GM23248 (cell line): Measurements from ENCODE around the gene HECTD1. TPM values are rescaled to one million over a fixed set of nuclear protein-coding genes. Genes with fewer than 3 reads are reported as not detected.

Source experiments
- DNase-seq: peaks from one replicate; pipeline ENCODE4 v3.0.0-alpha.2; 2015
- H2AFZ ChIP-seq: fragments of 200-600 bp; sonication (generic); 2 replicates; pipeline ENCODE4 v1.6.1; 2016; ENCODE audit warnings: antibody characterized with exemption
- H3F3A ChIP-seq: fragments of 200-600 bp; sonication (generic); 2 replicates; pipeline ENCODE4 v1.6.1; 2016; ENCODE audit warnings: mild to moderate bottlenecking, antibody characterized with exemption, mixed run types; ENCODE audit not compliant: insufficient read depth
- H3K27ac ChIP-seq: fragments of 200-600 bp; sonication (generic); 2 replicates; pipeline ENCODE4 v1.5.1; 2016; ENCODE audit warnings: mild to moderate bottlenecking
- H3K27me3 ChIP-seq: fragments of 200-600 bp; sonication (generic); replicated peaks from 2 replicates; pipeline ENCODE4 v1.6.1; 2016; ENCODE audit warnings: mild to moderate bottlenecking; ENCODE audit not compliant: insufficient read depth
- H3K36me3 ChIP-seq: fragments of 200-600 bp; sonication (generic); 2 replicates; pipeline ENCODE4 v1.6.1; 2016; ENCODE audit warnings: low read depth, mild to moderate bottlenecking
- H3K4me1 ChIP-seq: fragments of 200-600 bp; sonication (generic); 2 replicates; pipeline ENCODE4 v1.6.1; 2016; ENCODE audit warnings: mild to moderate bottlenecking; ENCODE audit not compliant: insufficient read depth
- H3K4me2 ChIP-seq: fragments of 200-600 bp; sonication (generic); one replicate; pipeline ENCODE4 v1.6.1; 2016; ENCODE audit warnings: mild to moderate bottlenecking; ENCODE audit not compliant: unreplicated experiment
- H3K4me3 ChIP-seq: fragments of 200-600 bp; sonication (generic); 2 replicates; pipeline ENCODE4 v1.5.1; 2016; ENCODE audit warnings: mild to moderate bottlenecking
- H3K79me2 ChIP-seq: fragments of 200-600 bp; sonication (generic); 2 replicates; pipeline ENCODE4 v1.6.1; 2016; ENCODE audit warnings: mild to moderate bottlenecking; ENCODE audit not compliant: insufficient read depth
- H3K9ac ChIP-seq: fragments of 200-600 bp; sonication (generic); 2 replicates; pipeline ENCODE4 v1.6.1; 2016; ENCODE audit warnings: mild to moderate bottlenecking
- H3K9me2 ChIP-seq: fragments of 200-600 bp; sonication (generic); 2 replicates; pipeline ENCODE4 v1.6.1; 2016; ENCODE audit warnings: mixed run types, mild to moderate bottlenecking, moderate library complexity; ENCODE audit not compliant: insufficient read depth
- H3K9me3 ChIP-seq: fragments of 200-600 bp; sonication (generic); one replicate; pipeline ENCODE4 v1.6.1; 2017; ENCODE audit warnings: low read depth
- H4K20me1 ChIP-seq: fragments of 200-600 bp; sonication (generic); 2 replicates; pipeline ENCODE4 v1.6.0; 2016; ENCODE audit not compliant: insufficient read depth
- EZH2 ChIP-seq: fragments of 200-600 bp; sonication (generic); IDR thresholded peaks from 2 replicates; pipeline ENCODE4 v1.6.1; 2018; ENCODE audit warnings: antibody characterized with exemption, mild to moderate bottlenecking; ENCODE audit not compliant: insufficient read depth, poor library complexity, severe bottlenecking
- EZH2phosphoT487 ChIP-seq: fragments of 200-600 bp; sonication (generic); IDR thresholded peaks from 2 replicates; pipeline ENCODE4 v1.6.1; 2018; ENCODE audit warnings: antibody characterized with exemption, moderate library complexity, mild to moderate bottlenecking, low read depth; ENCODE audit not compliant: insufficient read depth
- WGBS, 2 experiments: methylation state at CpG; one replicate each; pipeline ENCODE4 v1.1.6; 2015 to 2017; ENCODE audit warnings: low lambda C conversion rate in 2 of 2, low coverage in 1 of 2; ENCODE audit errors: missing lambda C conversion rate in 2 of 2; 5-methylcytosine and 5-hydroxymethylcytosine counted together
- in situ Hi-C: fragments of 300-500 bp; cut with MboI; formaldehyde crosslinking; loops from 2 replicates; pipeline ENCODE4 v1.15.0; 2020
- polyA plus RNA-seq: library from polyadenylated mRNA; unstranded; fragments of >200 nt; fragmentation: Nextera tagmentation; extraction: Ambion mirVana; gene quantifications from 2 replicates; pipeline ENCODE4 v1.2.1, GENCODE V29; 2016
- total RNA-seq: library from RNA; depleted of rRNA; stranded (reverse); fragments of >200 nt; shearing (Covaris generic); gene quantifications from 2 replicates; pipeline ENCODE4 v1.2.3, GENCODE V29; 2014

HECTD1 gene
- total and polyA plus RNA-seq, 2 experiments from 2014 or later = 44.5 to 145 TPM

DNA sequence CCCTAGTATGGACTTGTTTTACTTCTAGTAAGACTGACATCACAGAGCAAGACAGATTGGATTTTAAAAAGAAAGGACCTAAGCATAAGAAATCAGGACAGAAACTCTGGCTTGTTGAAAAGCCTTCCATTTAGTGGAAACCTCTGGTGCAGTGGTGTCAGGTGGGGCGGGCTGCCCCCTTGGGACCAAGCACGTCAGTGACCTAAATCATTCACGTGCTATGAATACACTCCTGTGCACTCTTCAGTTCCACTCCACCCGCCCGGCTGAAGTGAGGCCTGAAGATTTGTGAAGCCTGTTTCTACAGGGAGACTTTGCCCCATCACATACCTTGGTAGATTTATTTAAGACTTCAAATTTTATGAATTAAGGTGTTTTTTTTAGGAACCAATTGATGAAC lies 123.2 kb downstream of the HECTD1 start:
- H3F3A ChIP-seq = no peaks in the 10 kb centered on the region
- no peak overlapping the region for H3K4me3 ChIP-seq
- H3K79me2 ChIP-seq = no peaks in the 10 kb centered on the region
- in situ Hi-C loops = no loop called here
- H3K4me1 ChIP-seq = no peaks in the 10 kb centered on the region
- H3K9me2 ChIP-seq = no peaks in the 10 kb centered on the region
- no peaks in the 10 kb centered on the region for H3K36me3 ChIP-seq
- no peaks in the 10 kb centered on the region for H4K20me1 ChIP-seq
- no peak overlapping the region for H2AFZ ChIP-seq
- H3K27me3 ChIP-seq = no peaks in the 10 kb centered on the region
- 89% methylated on average over 5 of the region's 5 CpGs for WGBS, 2 experiments
- DNase-seq = no peak
- no peak overlapping the region for H3K27ac ChIP-seq
- no peak overlapping the region for H3K9ac ChIP-seq
- no peak for TF ChIP-seq EZH2phosphoT487
- no peak for TF ChIP-seq EZH2
- H3K4me2 ChIP-seq = no peak overlapping the region
- no peaks in the 10 kb centered on the region for H3K9me3 ChIP-seq

DNA sequence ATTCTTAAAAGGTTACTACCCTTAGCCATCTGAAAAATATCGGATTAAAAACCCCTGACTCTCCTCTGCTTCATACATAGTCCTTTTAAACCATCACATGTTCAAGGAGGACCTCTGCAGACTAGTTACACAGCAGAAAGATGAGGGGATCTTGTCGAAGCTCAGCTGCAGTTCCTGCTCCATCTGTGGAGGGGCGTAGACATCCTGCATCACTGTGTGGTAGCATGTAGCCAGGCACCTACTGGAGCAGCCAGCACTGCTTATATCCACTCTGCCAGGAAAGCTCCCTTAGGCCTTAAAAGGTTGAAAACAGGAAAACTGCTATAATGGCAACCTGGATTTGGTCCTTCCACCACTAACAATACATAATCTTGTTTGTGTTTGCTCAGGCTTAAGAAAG lies 123.8 kb downstream of the HECTD1 start:
- H3K79me2 ChIP-seq = no peaks in the 10 kb centered on the region
- in situ Hi-C loops = no loop called here
- no peaks in the 10 kb centered on the region for H3K36me3 ChIP-seq
- no peaks in the 10 kb centered on the region for H3K9me3 ChIP-seq
- no peak for DNase-seq
- no peak overlapping the region for H2AFZ ChIP-seq
- H3K9ac ChIP-seq = no peak overlapping the region
- no peak overlapping the region for H3K27ac ChIP-seq
- WGBS, 2 experiments = 92 to 94% methylated on average over 3 of the region's 3 CpGs
- TF ChIP-seq EZH2phosphoT487 (no peak), EZH2 (no peak)
- H3F3A ChIP-seq = no peaks in the 10 kb centered on the region
- no peaks in the 10 kb centered on the region for H4K20me1 ChIP-seq
- H3K9me2 ChIP-seq = no peaks in the 10 kb centered on the region
- no peak overlapping the region for H3K4me3 ChIP-seq
- no peaks in the 10 kb centered on the region for H3K27me3 ChIP-seq
- peaks cover 4% of the 10 kb centered on the region; the same call in 1 of the 2 replicates for H3K4me1 ChIP-seq
- H3K4me2 ChIP-seq = no peak overlapping the region

DNA sequence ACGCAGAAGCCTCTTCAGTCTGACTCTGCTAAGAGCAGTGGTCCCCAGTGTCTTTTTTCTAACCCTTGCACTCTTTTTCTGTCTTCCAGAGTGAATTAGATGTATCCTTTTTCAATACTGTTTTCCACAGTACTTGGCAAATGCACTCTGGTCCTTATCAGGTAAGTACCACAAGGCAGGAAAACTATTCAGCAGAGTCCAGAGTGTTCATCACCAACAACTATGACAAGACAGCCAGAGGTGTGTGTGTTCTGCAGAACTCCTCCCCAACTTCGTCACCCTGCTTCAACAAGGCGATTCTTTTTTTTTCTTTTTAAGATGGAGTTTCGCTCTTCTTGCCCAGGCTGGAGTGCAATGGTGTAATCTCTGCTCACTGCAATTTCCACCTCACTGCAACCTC lies 127.1 kb downstream of the HECTD1 start:
- Histone ChIP-seq H3K27me3 (no peaks in the 10 kb centered on the region), H3K4me2 (no peak overlapping the region), H2AFZ (no peak overlapping the region), H3K9ac (no peak overlapping the region), H3F3A (no peaks in the 10 kb centered on the region), H3K9me3 (no peaks in the 10 kb centered on the region), H3K27ac (no peak overlapping the region), H3K4me3 (no peak overlapping the region), H4K20me1 (no peaks in the 10 kb centered on the region), H3K9me2 (no peaks in the 10 kb centered on the region), H3K36me3 (no peaks in the 10 kb centered on the region), H3K4me1 (peaks cover 7% of the 10 kb centered on the region; the same call in 1 of the 2 replicates), H3K79me2 (no peaks in the 10 kb centered on the region)
- DNase-seq = no peak
- WGBS, 2 experiments = 93 to 98% methylated on average over 4 of the region's 4 CpGs
- in situ Hi-C loops = no loop called here
- TF ChIP-seq EZH2 = no peak
- TF ChIP-seq EZH2phosphoT487 = no peak

DNA sequence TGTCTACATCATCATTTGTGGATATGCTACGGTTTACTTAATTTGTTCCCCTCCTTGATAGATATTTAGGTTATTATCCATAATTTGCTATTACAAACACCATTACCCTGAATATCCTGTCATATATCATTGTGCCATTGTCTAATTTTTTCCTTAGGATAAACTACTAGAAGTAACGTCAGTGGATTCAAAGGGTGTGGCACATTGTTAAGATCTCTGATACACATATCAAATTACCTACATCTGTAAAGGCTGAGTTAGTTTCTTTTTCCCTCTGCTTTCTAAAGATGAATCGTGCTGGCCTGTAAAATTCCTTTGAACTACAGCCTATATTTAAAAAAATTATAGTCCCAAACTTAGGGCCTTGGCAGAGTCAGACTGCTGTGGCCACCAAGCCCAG lies 127.5 kb downstream of the HECTD1 start:
- in situ Hi-C loops = no loop called here
- H3K27me3 ChIP-seq = no peaks in the 10 kb centered on the region
- H3K9me2 ChIP-seq = no peaks in the 10 kb centered on the region
- 53 to 54% methylated on average over 3 of the region's 3 CpGs for WGBS, 2 experiments
- TF ChIP-seq EZH2 = no peak
- no peak for TF ChIP-seq EZH2phosphoT487
- no peak overlapping the region for H3K4me3 ChIP-seq
- H2AFZ ChIP-seq = no peak overlapping the region
- H3K9me3 ChIP-seq = no peaks in the 10 kb centered on the region
- no peak for DNase-seq
- H3K4me1 ChIP-seq = peaks cover 7% of the 10 kb centered on the region; the same call in 1 of the 2 replicates
- H3K4me2 ChIP-seq = no peak overlapping the region
- H3F3A ChIP-seq = no peaks in the 10 kb centered on the region
- H4K20me1 ChIP-seq = no peaks in the 10 kb centered on the region
- no peaks in the 10 kb centered on the region for H3K36me3 ChIP-seq
- H3K9ac ChIP-seq = no peak overlapping the region
- H3K79me2 ChIP-seq = no peaks in the 10 kb centered on the region
- no peak overlapping the region for H3K27ac ChIP-seq

DNA sequence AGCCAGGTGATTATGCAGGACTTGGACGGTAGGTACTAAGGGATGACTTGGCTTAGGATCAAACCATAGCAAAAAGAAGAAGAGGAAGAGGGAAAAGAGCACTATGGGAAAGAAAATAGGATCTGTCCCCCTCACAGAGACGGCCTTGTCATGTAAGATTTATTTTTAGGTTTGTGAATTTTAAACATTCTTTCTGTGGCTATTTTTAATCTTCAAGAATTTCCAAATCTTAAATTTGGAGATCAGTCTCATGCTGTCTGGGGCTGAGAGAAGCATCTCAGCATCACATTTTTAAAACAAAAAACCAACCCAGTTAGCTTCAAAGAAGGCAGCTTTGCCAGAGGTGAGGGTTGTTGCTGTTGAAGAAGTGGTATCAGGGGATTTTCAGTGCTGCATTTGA lies 128.8 kb downstream of the HECTD1 start:
- in situ Hi-C loops = loop anchor here (10.0 kb wide), 1 partner anchor 94 kb away; no protein-coding TSS in a partner anchor
- Histone ChIP-seq H3K27me3 (no peaks in the 10 kb centered on the region), H3K79me2 (no peaks in the 10 kb centered on the region), H3K4me1 (peaks cover 7% of the 10 kb centered on the region; the same call in 1 of the 2 replicates), H3K27ac (no peak overlapping the region), H3K4me2 (no peak overlapping the region), H3F3A (no peaks in the 10 kb centered on the region), H3K9me3 (no peaks in the 10 kb centered on the region), H3K9me2 (no peaks in the 10 kb centered on the region), H3K4me3 (no peak overlapping the region), H3K36me3 (no peaks in the 10 kb centered on the region), H2AFZ (no peak overlapping the region), H3K9ac (no peak overlapping the region), H4K20me1 (no peaks in the 10 kb centered on the region)
- no peak for DNase-seq
- WGBS, 2 experiments = 48 to 52% methylated on average over 2 of the region's 2 CpGs
- TF ChIP-seq EZH2phosphoT487 = no peak
- TF ChIP-seq EZH2 = no peak
